ENCODE data around the gene SETBP1. TPM values are rescaled to one million over a fixed set of nuclear protein-coding genes. Genes with fewer than 3 reads are reported as not detected.

Gene SETBP1
- total and polyA plus RNA-seq, 2 of the 8 experiments (the other 6 are each of a cell fraction or from before 2014, with no cell fraction given): 2.0 to 6.5 TPM

DNA sequence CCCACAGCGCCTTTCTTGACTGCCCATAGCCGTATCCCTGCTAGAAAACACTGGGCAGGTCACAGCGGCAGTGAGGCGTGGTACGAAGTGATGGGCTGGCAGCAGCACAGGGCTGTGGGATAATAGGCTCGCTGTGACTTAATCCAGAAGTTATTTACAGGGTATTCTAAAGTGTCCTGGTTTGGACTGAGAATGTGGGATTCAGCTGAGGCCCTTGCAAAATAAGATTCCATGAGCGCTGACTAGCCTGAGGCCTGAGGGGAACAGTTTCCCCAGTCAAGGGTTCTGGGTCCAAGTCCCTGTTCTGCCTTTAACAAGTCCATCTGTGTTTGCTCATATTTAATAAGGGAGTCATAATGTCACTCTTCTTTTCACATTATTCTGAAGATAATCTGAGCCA, 34.6 kb downstream of the SETBP1 start:
- Histone ChIP-seq H3K79me1 (ENCODE audit: low read depth, low read length) (no peaks in the 10 kb centered on the region), H2BK120ac (replicated peaks; ENCODE audit: low read depth, low read length) (no peak overlapping the region), H2AFZ (ENCODE audit: low read length) (no peak overlapping the region), H3K23me2 (ENCODE audit: low read depth, low read length) (no peaks in the 10 kb centered on the region), H2BK15ac (ENCODE audit: low read length) (no peak overlapping the region), H3K4me1 (replicated peaks in 1 of 4; ENCODE audit: control insufficient read depth in 3 of 4, insufficient read depth in 4 of 4, low read length in 3 of 4) (peaks cover 3 to 16% (median 12%) of the 10 kb centered on the region in 4 experiments), H4K91ac (replicated peaks; ENCODE audit: insufficient read length, low read length) (no peak overlapping the region), H3K23ac (ENCODE audit: insufficient read length) (no peak overlapping the region), H2AK5ac (ENCODE audit: low read depth, low read length) (no peak overlapping the region), H3K36me3 (ENCODE audit: control insufficient read depth in 2 of 4, insufficient read depth in 4 of 4, low read length in 3 of 4) (no peaks in the 10 kb centered on the region), H4K8ac (ENCODE audit: extremely low read depth, insufficient read depth, low read length) (no peak overlapping the region), H3K14ac (ENCODE audit: insufficient read length) (no peak overlapping the region), H2BK20ac (ENCODE audit: low read length) (no peak overlapping the region), H3K18ac (ENCODE audit: extremely low read depth, low read length) (no peak overlapping the region), H2BK5ac (ENCODE audit: low read depth, low read length) (no peak overlapping the region), H2BK12ac (ENCODE audit: low read depth, low read length) (no peak overlapping the region), H3K9ac (replicated peaks in 1 of 4; ENCODE audit: extremely low read depth in 1 of 4, low read depth in 3 of 4, low read length in 3 of 4) (no peak overlapping the region), H4K20me1 (replicated peaks in 1 of 2; ENCODE audit: control insufficient read depth in 1 of 2, insufficient read depth in 2 of 2, low read length in 2 of 2) (no peaks in the 10 kb centered on the region), H3K9me3 (ENCODE audit: insufficient read depth in 2 of 2, low read depth in 1 of 2, low read length in 1 of 2) (no peaks in the 10 kb centered on the region), H3K56ac (replicated peaks; ENCODE audit: insufficient read length, low read depth, low read length) (no peak overlapping the region), H4K5ac (ENCODE audit: insufficient read length, low read depth, low read length) (no peak overlapping the region), H3K4me2 (ENCODE audit: insufficient read depth in 1 of 2, low read depth in 2 of 2, low read length in 2 of 2) (no peak overlapping the region), H3K27me3 (replicated peaks in 1 of 4; ENCODE audit: control insufficient read depth in 3 of 4, extremely low read depth in 1 of 4, insufficient read depth in 3 of 4, low read length in 3 of 4) (no peaks in the 10 kb centered on the region), H3K27ac (ENCODE audit: low read depth, low read length) (no peak overlapping the region), H3K4me3 (ENCODE audit: extremely low read depth in 1 of 4, insufficient read depth in 2 of 4, low read depth in 3 of 4, low read length in 4 of 4) (no peak overlapping the region), H3K4ac (replicated peaks; ENCODE audit: insufficient read length, low read depth, low read length) (no peak overlapping the region), H3K79me2 (ENCODE audit: control insufficient read depth in 1 of 2, insufficient read depth in 2 of 2, low read length in 2 of 2) (no peaks in the 10 kb centered on the region)
- 91% methylated on average over 7 of the region's 7 CpGs; no CpG with 5 or more reads in 1 of the 2 experiments for WGBS, 2 experiments (ENCODE audit: extremely low coverage in 1 of 2, insufficient coverage in 1 of 2, insufficient read length in 1 of 2, insufficient replicate concordance in 2 of 2, low coverage in 1 of 2, low lambda C conversion rate in 2 of 2, missing lambda C conversion rate in 1 of 2)
- TF ChIP-seq SIRT6 (IDR thresholded peaks at IDR 0.05; ENCODE audit: low read length) (no peak), MAFK (IDR thresholded peaks at IDR 0.05; ENCODE audit: low read depth, low read length) (no peak), POLR2A (IDR thresholded peaks at IDR 0.05; ENCODE audit: control extremely low read depth in 1 of 2, low read depth in 2 of 2, low read length in 2 of 2) (no peak), KDM1A (IDR thresholded peaks at IDR 0.05; ENCODE audit: borderline replicate concordance, low read length) (no peak), CBX8 (IDR thresholded peaks at IDR 0.05; ENCODE audit: borderline replicate concordance, low read depth, low read length) (no peak), CHD2 (IDR thresholded peaks at IDR 0.05; ENCODE audit: low read length) (no peak), CEBPB (IDR thresholded peaks at IDR 0.05; ENCODE audit: low read depth, low read length) (no peak), SP1 (IDR thresholded peaks at IDR 0.05; ENCODE audit: low read depth, low read length) (no peak), FOSL1 (IDR thresholded peaks at IDR 0.05; ENCODE audit: insufficient read depth, low read depth, low read length) (no peak), YY1 (IDR thresholded peaks at IDR 0.05; ENCODE audit: low read depth, low read length) (no peak), SRF (IDR thresholded peaks at IDR 0.05; ENCODE audit: low read depth, low read length) (no peak)
- TF ChIP-seq, protein P1, sequence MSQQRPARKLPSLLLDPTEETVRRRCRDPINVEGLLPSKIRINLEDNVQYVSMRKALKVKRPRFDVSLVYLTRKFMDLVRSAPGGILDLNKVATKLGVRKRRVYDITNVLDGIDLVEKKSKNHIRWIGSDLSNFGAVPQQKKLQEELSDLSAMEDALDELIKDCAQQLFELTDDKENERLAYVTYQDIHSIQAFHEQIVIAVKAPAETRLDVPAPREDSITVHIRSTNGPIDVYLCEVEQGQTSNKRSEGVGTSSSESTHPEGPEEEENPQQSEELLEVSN (IDR thresholded peaks at IDR 0.05): no peak
- DNase-seq (ENCODE audit: low read depth in 1 of 2, low spot score in 2 of 2) (no peak), FAIRE-seq (no peak)
- ChIA-PET POLR2A (ENCODE audit: partially characterized antibody) (interaction anchor here (1.2 kb wide), 1 partner anchor 33 kb away, joined by 4 read pairs; no protein-coding TSS in a partner anchor), CTCF (ENCODE audit: partially characterized antibody) (interaction anchor here (0.9 to 1.7 kb wide), 2 partner anchors 20 to 118 kb away, joined by 3 to 4 read pairs; no protein-coding TSS in a partner anchor)

Measured in H1 (cell line).